GM21786 (cell line): ENCODE results near the gene SGSM2.

Experiments used
- ATAC-seq: cut with Tn5 transposase; IDR thresholded peaks from one replicate; pipeline ENCODE4 v1.9.1; 2021; ENCODE audit not compliant: unreplicated experiment

The SGSM2 gene

GRCh38 chr17:2386400-2387085 is 49.2 kb downstream of the SGSM2 start:
- ATAC-seq: no peak

DNA sequence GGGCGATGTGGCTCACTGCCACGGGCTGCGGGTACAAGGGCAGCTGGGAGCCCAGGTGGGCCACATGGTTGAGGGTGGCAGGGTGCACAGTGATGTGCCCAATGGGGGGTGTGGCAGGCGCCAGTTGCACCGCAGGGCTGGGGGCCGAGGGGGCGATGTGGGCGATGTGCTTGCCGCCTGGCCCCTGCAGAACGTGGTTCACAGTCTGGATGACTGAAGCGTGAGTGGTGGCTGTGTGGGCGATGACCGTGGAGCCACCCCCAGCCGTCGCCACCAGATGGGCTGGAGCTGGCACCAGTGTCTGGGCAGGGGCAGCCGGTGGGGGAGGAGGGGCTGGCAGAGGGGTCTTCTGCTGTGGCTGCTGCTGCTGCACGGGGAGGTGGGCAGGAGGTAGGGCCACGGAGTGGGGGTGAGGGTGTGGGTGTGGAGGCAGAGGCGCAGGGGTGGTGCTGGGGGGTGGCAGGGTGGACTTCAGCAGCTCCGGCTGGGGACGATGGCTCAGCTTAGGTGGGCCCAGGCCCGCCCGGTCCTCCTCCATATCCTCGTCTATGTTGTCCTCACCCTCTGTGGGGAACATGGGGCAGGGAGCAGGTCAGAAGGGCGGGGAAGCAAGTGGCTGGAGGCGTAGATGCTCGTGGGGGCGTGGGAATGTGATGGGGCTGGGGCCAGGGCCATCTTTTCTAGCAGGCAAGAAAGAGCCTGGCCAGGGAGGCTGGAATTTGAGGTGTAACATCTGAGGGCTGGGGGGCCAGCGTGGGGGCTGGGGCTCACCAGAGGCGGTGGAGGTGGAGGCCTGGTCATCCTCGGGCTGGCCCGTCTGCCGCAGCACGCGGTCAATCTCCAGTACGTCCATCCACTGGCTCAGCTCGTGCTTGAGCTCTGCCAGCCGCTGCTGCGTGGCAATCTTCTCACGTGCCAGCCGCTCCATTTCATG is 50.1 kb downstream of the SGSM2 start:
- ATAC-seq: no peak

DNA sequence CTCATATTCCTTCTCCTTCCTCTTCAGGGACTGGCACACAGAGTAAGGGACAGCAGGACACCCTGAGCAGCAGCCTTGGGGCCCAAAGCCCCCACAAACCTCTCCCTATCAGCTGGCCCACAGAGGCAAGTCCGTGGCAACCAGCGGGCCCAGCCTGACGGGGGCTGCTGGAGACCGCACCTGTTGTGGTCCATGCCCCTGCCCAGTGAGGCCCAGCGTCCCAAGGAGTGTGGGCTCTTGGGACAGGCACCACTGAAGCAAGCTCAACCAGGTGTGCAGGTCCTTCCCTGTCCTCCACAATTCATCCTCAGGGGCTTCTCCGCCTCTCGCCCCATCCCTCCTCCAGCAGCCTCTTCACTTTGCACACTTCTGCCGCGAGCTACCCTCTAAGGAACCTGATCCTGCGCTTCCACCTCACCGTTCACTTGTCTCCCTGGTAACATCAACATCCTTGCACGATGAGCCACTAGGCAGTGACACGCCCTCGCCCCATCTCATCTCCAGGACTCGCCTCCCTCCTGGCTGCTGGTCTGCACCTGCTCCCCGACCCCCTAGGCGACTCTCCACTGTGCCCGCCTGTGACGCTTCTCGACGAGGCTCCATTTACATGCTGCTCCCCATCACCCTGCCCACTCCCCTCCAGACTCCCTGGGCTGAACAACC is 50.9 kb downstream of the SGSM2 start:
- no peak for ATAC-seq

- no peak for ATAC-seq
Measured at GRCh38 chr17:2388683-2389055, 51.4 kb downstream of the SGSM2 start.

GRCh38 chr17:2390199-2390836 is 53.0 kb downstream of the SGSM2 start:
- ATAC-seq: no peak

GRCh38 chr17:2391597-2392251 is 54.4 kb downstream of the SGSM2 start:
- no peak for ATAC-seq

- ATAC-seq: peak; percentile 44
Measured at GRCh38 chr17:2392252-2393173, 55.2 kb downstream of the SGSM2 start.

DNA sequence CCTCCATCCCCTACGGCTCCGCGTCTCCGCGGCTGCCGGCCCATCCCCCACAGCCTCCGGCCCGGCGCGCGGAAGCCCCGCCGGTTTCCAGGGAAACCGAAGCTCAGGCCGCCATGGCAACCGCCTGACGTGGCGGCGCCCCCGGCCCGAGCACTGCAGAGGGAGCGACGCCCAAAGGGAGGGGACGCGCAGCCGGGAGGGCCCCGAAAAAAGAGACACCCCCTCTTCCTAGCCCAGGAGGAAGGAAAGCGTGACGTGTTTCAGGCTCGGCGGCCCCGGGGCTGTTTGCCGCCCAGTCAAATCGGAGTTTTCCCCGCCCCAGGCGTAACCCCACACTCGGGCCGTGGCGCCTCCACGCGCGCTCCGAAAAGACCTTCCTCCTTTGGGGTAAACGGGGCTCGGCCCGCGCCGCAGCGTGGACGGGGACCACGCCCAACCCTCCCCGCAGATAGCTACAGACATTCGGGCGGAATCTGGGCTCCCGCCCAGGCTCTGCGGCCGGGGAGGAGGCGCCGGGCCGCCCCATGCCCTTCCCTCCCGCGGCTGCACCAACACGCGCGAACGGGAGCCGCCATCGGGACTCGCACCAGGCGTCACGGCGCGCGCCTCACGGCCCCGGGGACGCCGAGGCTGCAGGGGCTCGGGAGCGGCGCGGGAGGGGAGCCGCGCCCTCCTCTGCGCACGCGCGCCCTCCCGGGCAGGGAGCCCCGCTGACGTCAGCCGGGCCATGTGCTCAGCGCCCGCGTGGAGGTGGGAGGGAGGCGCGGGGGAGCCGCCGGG is 56.1 kb downstream of the SGSM2 start:
- ATAC-seq: peak; percentile 24

GRCh38 chr17:2393954-2394749 is 56.9 kb downstream of the SGSM2 start:
- ATAC-seq: no peak

DNA sequence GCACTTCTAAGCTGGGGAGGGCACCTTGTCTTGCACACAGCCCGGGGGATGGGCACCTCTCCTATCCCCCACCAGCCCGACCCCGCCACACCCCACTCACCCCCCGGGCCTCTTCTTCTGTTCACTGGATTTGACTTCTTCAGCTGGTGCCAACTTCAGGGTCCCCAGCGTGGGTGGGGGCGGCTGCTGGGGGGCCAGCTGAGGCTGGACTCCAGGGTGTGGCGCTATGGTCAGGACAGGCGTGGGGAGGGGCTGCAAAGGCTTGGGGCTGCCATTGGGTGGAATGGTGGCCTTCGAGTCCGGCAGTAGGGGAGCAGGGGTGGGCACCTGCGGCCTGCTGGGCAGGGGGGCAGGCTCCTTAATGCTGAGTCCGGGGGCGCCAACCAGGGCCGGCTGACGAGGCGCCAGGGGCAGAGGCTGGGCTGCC is 57.5 kb downstream of the SGSM2 start:
- no peak for ATAC-seq

DNA sequence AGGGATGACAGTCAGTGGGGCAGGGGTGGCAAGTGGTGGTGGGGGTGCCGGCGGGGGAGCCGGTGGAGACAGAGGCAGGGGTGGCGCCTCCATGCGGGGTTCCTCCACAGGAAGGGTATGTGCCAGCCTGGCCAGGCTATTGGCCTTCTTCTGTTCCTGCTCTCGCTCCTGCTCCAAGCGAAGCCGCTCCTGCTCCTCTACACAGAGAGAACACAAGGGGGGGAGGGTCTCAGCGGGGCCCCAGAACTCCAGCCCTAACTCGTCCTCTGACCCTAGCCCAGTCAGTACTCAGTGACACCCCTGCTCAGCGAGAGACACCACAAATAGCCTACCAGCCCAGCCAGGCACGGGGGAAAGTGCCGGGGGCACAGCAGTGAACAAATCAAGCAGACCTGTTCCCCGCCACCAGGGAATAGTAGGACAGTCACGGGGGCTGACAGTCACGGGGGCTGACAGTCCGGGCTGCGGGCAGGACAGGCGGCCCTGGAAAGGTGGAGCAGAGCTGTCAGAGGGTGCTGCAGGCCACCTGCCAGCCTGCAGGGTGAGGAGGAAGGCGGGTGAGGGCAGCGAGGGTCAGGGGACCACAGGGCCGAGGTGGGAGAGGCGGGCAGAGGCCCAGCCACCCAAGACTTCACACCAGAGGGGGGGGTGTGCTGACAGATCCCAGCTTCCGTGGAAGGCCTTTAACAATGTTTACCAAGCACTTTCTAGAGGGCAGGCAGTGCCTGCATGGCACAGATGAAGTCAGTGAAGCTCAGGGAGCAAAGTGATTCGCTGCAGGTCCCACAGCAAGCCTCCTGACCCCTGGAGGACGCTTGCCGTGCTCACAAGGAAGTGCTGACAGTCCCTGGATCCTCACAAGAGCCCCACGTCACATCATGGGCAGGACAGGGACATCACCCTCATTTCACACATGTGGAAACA is 58.2 kb downstream of the SGSM2 start:
- no peak for ATAC-seq

DNA sequence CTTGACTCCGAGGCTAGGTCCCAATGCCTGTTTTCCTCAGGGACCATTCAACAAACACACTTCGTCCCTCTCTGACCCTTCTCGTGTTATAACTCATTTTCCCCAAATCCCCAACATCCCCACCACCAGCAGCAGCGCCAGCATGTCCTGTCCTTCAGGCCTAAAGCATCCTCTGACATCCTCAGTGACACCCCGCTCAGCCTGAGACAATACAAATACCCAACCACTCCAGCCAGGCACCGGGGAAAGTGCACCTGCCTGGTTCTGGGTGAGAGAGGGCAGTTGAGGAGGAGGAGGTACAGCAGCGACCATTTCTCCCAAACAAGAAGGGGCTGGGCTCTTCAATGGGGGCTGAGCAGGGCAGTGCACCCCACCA is 58.9 kb downstream of the SGSM2 start:
- ATAC-seq: no peak

- peak; percentile 16 for ATAC-seq
Measured at GRCh38 chr17:2396568-2397246, 59.4 kb downstream of the SGSM2 start.

- ATAC-seq: no peak
Measured at GRCh38 chr17:2397247-2398171, 60.2 kb downstream of the SGSM2 start.

GRCh38 chr17:2398182-2398581 is 60.9 kb downstream of the SGSM2 start:
- no peak for ATAC-seq
